HG03139 (cell line): ENCODE data around the gene PLEKHM3.
"Not testable (repeated sequence)": the region's sequence is repeated elsewhere in the genome, so short reads cannot be mapped to it uniquely, and the experiment has no call there.

Experiments used
- ATAC-seq: cut with Tn5 transposase; IDR thresholded peaks from one replicate; pipeline ENCODE4 v1.9.1; 2021; ENCODE audit not compliant: unreplicated experiment

The PLEKHM3 gene

GRCh38 chr2:207926989-207927300 lies 98.4 kb downstream of the PLEKHM3 start:
- no peak for ATAC-seq

- ATAC-seq: no peak
Observed at GRCh38 chr2:207926133-207926988, 99.0 kb downstream of the PLEKHM3 start.

- ATAC-seq: no peak
Observed at GRCh38 chr2:207925601-207926000, 99.7 kb downstream of the PLEKHM3 start.

- ATAC-seq: no peak
Observed at GRCh38 chr2:207921606-207922005, 103.7 kb downstream of the PLEKHM3 start.

- no peak for ATAC-seq
Observed at GRCh38 chr2:207920721-207921120, 104.6 kb downstream of the PLEKHM3 start.

- ATAC-seq: no peak
Observed at GRCh38 chr2:207920321-207920720, 105.0 kb downstream of the PLEKHM3 start.

- no peak for ATAC-seq
Observed at GRCh38 chr2:207919164-207919919, 106.0 kb downstream of the PLEKHM3 start.

GRCh38 chr2:207914716-207915115 lies 110.6 kb downstream of the PLEKHM3 start:
- ATAC-seq: no peak

GRCh38 chr2:207913772-207914358 lies 111.5 kb downstream of the PLEKHM3 start:
- no peak for ATAC-seq

GRCh38 chr2:207911856-207912255 lies 113.5 kb downstream of the PLEKHM3 start:
- no peak for ATAC-seq

GRCh38 chr2:207911215-207911614 lies 114.1 kb downstream of the PLEKHM3 start:
- ATAC-seq: no peak

GRCh38 chr2:207906495-207906894 lies 118.8 kb downstream of the PLEKHM3 start:
- ATAC-seq: not testable (repeated sequence)

- no peak for ATAC-seq
Observed at GRCh38 chr2:207905546-207905945, 119.8 kb downstream of the PLEKHM3 start.

- ATAC-seq: no peak
Observed at GRCh38 chr2:207903236-207903635, 122.1 kb downstream of the PLEKHM3 start.

GRCh38 chr2:207902821-207903220 lies 122.5 kb downstream of the PLEKHM3 start:
- ATAC-seq: no peak

GRCh38 chr2:207901829-207902228 lies 123.5 kb downstream of the PLEKHM3 start:
- ATAC-seq: no peak

- no peak for ATAC-seq
Observed at GRCh38 chr2:207901401-207901800, 123.9 kb downstream of the PLEKHM3 start.

- no peak for ATAC-seq
Observed at GRCh38 chr2:207898354-207898695, 127.0 kb downstream of the PLEKHM3 start.

GRCh38 chr2:207897541-207898353 lies 127.6 kb downstream of the PLEKHM3 start:
- no peak for ATAC-seq

- ATAC-seq: no peak
Observed at GRCh38 chr2:207896525-207897285, 128.6 kb downstream of the PLEKHM3 start.
